ENCODE measurements around the gene SMARCB1.
A peak's percentile ranks its signal among the peaks of the same experiment; 100 is the strongest.

The SMARCB1 gene

GRCh38 chr22:23786752-23787599, at the start of gene SMARCB1:
Gene SMARCB1, plus strand, starts transcription at chr22:23786966. Its CDS starts 204 bp downstream, at chr22:23787170.
- peak; percentile 87 for DNase-seq (ENCODE audit: low spot score)

- no peak for DNase-seq (ENCODE audit: low spot score)
Measured at GRCh38 chr22:23737696-23738095, 49.1 kb upstream of the SMARCB1 start.

GRCh38 chr22:23742505-23743264, 44.1 kb upstream of the SMARCB1 start:
- no peak for DNase-seq (ENCODE audit: low spot score)

- DNase-seq (ENCODE audit: low spot score), result no peak
Measured at GRCh38 chr22:23743303-23743705, 43.5 kb upstream of the SMARCB1 start.

GRCh38 chr22:23744001-23744400, 42.8 kb upstream of the SMARCB1 start:
- DNase-seq (ENCODE audit: low spot score), result no peak

- DNase-seq (ENCODE audit: low spot score), result no peak
Measured at GRCh38 chr22:23744485-23744884, 42.3 kb upstream of the SMARCB1 start.

GRCh38 chr22:23745791-23746190, 41.0 kb upstream of the SMARCB1 start:
- DNase-seq (ENCODE audit: low spot score), result no peak

GRCh38 chr22:23749841-23750301, 36.9 kb upstream of the SMARCB1 start:
- DNase-seq (ENCODE audit: low spot score), result no peak

- no peak for DNase-seq (ENCODE audit: low spot score)
Measured at GRCh38 chr22:23750367-23750713, 36.4 kb upstream of the SMARCB1 start.

- peak; percentile 91 for DNase-seq (ENCODE audit: low spot score)
Measured at GRCh38 chr22:23750714-23751440, 35.9 kb upstream of the SMARCB1 start, which contains the start of gene ZNF70. Gene ZNF70, minus strand, starts transcription at chr22:23751112. Its CDS starts 5,972 bp downstream, at chr22:23745140.

GRCh38 chr22:23751441-23751996, 35.2 kb upstream of the SMARCB1 start:
- DNase-seq (ENCODE audit: low spot score), result no peak

- peak; percentile 93 for DNase-seq (ENCODE audit: low spot score)
Measured at GRCh38 chr22:23752090-23752691, 34.6 kb upstream of the SMARCB1 start.

GRCh38 chr22:23752750-23753149, 34.0 kb upstream of the SMARCB1 start:
- DNase-seq (ENCODE audit: low spot score), result peak; percentile 87

- DNase-seq (ENCODE audit: low spot score), result peak; percentile 65
Measured at GRCh38 chr22:23753385-23753784, 33.4 kb upstream of the SMARCB1 start.

- DNase-seq (ENCODE audit: low spot score), result peak; percentile 73
Measured at GRCh38 chr22:23754220-23754919, 32.4 kb upstream of the SMARCB1 start, which contains the start of gene VPREB3. Gene VPREB3, minus strand, starts transcription at chr22:23754425. Its CDS starts 62 bp downstream, at chr22:23754363.

- DNase-seq (ENCODE audit: low spot score), result peak; percentile 54
Measured at GRCh38 chr22:23754980-23755636, 31.7 kb upstream of the SMARCB1 start.

- DNase-seq (ENCODE audit: low spot score), result no peak
Measured at GRCh38 chr22:23755711-23756110, 31.1 kb upstream of the SMARCB1 start.

- no peak for DNase-seq (ENCODE audit: low spot score)
Measured at GRCh38 chr22:23756891-23757290, 29.9 kb upstream of the SMARCB1 start.

- DNase-seq (ENCODE audit: low spot score), result no peak
Measured at GRCh38 chr22:23759566-23759965, 27.2 kb upstream of the SMARCB1 start.

GRCh38 chr22:23760056-23760455, 26.7 kb upstream of the SMARCB1 start:
- DNase-seq (ENCODE audit: low spot score), result no peak
